HG02884 (cell line): ENCODE results near the gene DHRSX.
"Not testable (repeated sequence)": the region's sequence is repeated elsewhere in the genome, so short reads cannot be mapped to it uniquely, and the experiment has no call there.

ENCODE experiments used
- ATAC-seq: cut with Tn5 transposase; IDR thresholded peaks from one replicate; pipeline ENCODE4 v1.9.1; 2021; ENCODE audit warnings: mild to moderate bottlenecking, moderate library complexity; ENCODE audit not compliant: unreplicated experiment

Gene DHRSX

GRCh38 chrX:2520539-2520938, 19.8 kb upstream of the DHRSX start:
- ATAC-seq = no peak

- not testable (repeated sequence) for ATAC-seq
These were observed 18.9 kb upstream of the DHRSX start for GRCh38 chrX:2519638-2520037.

DNA sequence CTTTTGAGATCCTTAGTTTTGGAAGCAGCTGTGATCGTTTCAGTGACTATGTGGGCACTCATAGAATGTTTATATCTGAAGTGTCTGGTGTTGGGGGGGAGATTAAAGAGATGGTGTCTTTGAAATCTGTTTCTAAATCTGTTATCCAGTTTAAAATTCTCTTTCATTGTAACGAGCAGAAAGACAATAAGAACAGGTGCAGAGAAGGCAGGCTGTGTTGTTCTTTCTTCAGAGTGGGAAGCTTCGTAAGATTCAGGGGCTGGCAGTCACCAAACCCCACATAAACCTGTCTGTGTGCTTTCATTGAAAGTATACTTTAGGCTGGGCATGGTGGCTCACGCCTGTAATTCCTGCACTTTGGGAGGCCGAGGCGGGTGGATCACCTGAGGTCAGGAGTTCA, 16.3 kb upstream of the DHRSX start:
- ATAC-seq = no peak

DNA sequence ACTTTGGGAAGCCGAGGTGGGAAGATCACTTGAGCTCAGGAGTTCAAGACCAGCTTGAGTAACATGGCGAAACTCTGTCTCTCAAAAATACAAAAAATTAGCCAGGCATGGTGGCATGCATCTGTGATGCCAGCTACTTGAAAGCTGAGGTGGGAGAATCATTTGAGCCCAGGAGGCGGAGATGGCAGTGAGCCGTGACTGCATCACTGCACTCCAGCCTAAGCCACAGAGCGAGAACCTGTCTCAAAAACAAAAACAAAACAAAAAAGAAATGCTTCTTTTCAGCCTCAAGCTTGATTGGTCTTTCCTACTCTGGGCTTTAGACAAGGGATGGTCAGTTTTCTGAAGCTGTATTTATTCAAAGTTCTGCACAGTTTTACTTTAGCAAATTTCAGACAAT, 15.8 kb upstream of the DHRSX start:
- ATAC-seq = no peak

DNA sequence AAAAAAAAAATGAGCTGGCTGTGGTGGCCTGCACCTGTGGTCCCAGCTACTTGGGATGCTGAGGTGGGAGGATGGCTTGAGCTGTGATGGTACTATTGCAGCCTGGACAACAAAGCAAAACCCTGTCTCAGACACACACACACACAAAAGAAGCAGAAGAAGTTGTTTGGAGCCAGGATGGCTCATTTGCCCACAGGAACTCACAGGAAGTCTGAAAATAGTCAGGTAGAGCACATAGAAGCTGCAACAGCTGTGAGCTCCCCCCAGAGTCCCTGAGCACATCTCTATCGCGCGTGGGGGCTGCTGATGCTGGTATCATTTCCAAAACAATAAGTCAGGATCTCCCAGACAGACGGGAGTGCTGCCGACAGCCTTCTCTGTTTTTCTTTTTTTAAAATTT, 13.4 kb upstream of the DHRSX start:
- ATAC-seq = no peak

DNA sequence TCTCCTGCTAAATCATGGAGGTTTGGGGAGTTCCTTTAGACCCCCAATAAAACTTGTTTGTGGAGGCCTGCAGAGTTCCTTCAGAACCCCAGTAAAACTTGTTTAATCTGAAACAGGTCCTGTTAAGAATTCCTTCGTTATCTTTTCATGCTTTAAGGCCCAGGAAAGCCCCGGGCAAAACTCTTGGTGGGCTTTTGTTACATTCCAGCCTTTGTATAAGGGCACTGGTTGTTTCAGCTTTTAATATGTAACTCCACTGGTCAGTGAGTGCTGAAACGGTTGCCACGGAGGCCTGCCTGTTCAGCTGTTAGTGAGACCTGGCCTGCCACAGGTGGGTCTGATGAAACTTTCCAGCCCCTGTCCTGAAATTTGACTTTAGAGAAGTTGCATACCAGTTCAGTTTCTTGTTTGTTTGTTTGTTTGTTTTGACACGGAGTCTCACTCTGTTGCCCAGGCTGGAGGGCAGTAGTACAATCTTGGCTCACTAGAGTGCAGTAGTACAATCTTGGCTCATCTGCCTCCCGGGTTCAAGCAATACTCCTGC, 12.4 kb upstream of the DHRSX start:
- ATAC-seq = no peak

DNA sequence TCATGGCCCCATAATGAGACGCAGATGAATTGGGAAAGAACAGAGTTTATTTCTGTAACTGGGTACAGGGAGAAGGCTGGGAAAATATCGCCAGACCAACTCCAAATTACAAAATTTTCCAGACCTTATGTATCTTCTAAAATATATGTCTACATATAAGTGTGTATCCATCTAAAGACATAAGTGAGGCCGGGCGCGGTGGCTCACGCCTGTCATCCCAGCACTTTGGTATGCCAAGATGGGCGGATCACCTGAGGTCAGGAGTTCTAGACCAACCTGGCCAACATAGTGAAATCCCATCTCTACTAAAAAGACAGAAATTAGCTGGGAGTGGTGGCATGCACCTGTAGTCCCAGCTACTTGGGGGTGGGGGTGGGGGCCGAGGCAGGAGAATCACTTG, 11.7 kb upstream of the DHRSX start:
- ATAC-seq = no peak

DNA sequence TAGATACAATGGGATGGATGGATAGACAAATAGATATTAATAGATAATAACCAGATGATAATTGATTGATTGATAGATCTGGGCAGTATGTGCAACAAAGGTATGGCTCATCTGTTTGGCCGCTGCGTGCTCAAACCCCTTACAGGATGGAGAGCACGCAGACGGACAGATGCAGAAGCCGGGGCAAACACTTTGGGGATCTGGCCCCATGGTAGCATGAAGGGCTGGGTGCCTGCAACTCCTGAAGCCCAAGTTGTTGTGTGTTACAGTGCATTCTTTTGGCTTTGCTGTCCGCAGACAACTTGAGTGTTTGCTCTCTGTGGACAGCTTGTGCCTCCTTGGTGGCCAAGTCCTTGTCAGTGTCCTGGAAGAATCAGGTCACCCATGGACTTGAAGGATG, 10.6 kb upstream of the DHRSX start:
- ATAC-seq = no peak

- ATAC-seq = no peak
These were observed 8.0 kb upstream of the DHRSX start for GRCh38 chrX:2508648-2509335.

DNA sequence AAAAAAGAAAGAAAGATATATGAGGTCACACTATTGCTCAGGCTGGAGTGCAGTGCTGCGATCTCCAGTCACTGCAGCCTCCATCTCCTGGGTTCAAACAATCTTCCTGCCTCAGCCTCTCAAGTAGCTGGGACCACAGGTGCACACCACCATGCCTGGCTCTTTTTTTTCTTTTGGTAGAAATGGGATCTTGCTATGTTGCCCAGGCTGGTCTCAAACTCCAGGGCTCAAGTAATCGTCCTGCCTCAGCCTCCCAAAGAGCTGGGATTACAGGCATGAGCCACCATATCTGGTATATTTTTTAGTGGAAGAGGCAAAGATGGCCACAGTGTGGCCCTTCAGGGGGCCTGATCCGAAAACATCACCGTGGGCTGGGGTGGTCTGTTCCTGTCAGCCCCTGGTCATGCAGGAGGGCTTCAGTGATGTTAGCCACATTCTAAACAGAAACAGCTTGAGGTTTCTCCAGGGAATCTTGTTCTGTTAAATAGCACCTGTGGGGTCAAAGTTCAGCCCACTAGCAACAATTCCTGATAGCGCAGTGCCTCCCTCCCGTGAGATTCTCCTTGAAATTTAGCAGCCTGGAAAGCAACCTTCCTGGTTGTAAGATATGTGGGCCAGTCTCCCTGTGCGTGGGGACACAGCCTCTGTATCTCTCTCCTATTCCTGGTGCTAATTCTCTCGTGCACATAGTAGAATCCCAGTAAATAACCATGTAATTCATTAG, 7.3 kb upstream of the DHRSX start:
- ATAC-seq = no peak

- no peak for ATAC-seq
These were observed 6.4 kb upstream of the DHRSX start for GRCh38 chrX:2507196-2507595.

GRCh38 chrX:2505341-2505740, 4.6 kb upstream of the DHRSX start:
- not testable (repeated sequence) for ATAC-seq

DNA sequence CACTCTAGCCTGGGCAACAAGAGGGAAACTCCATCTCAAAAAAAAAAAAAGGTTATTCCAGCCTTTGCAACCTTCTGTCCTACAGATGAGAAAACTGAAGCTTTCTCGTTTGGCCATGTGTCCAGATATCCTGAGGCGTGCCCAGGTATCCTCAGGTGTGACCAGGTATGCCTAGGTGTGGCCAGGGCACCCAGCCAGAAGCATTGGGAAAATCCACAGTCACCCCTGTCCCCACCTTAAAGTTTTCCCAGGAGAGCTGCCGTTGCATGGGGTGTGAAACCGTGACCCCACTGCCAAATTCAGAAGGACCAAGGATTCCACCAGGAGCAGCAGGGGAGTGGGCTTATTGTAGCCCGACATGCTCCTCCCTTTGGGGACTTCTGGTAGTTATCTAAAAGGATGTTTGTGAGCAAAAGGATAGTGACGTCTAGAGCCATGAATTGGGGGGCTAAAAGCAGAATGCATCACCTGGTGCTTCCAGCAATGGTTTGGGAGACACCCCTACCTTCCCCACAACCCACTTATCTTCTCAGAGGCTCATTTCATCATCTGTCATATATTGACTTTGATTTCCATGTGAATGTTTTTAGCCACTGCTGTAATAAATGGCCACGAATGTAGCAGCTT, 4.0 kb upstream of the DHRSX start:
- no peak for ATAC-seq

DNA sequence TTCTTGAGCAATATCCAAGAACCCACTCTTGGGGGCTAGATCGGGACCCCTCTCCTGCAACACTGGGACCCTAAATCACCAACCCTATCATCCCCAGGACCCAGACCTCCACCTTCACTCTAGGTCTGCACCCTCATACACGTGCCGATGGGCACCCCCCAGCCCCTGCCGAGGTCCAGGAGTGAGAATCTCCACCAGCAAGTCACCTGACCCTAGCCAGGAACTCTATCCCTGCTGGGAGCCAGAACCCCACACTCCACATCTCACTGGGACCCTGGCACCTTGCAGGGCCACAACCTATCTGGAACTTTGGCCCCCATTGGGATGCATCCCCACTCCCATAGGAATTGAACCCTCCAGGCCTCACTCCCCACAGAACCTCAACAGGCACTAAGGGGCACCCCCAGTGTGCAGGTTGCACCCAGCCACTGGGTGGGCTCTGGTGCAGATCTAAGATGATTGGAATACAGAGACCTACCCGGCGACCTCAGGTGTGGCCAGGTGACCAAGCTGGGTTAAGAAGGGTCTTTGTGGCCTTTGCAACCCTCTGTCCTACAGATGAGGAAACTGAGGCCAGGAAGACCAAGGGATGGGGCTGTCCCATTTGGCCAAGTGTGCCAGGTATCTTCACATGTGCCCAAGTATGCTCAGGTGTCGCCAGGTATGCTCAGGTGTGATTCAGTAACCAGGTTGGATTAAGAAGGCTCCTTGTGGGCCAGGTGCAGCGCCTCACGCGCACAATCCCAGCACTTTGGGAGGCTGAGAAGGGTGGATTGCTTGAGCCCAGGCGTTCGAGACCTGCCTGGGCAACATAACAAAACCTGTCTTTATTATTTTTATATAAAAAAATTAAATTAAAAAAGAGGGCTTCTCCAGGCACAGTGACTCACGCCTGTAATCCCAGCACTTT, 3.1 kb upstream of the DHRSX start:
- ATAC-seq = no peak

- ATAC-seq = no peak
These were observed 2.1 kb upstream of the DHRSX start for GRCh38 chrX:2502668-2503519.

DNA sequence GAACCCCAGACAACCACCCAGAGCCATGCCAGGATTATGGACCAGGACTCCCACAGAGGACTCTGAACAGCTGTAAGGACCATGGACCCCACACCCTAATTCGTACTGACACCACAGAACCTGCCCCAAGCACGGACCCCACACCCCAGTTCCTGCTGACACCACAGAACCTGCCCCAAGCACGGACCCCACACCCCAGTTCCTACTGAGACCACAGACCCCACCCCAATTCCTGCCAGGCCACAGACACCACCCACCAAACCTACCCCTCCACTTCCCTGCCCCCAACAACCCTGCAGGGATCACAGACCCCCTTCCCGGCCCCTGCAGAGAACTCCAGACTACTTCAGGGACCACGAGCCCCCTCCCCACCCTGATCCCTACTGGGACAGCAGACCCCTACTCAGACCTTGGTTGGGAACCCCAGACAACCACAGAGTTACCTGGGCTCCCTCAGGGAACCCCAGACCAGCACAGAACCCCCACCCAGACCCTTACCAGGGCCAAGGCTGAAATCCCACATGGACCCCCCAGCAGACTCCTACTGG, 1.4 kb upstream of the DHRSX start:
- no peak for ATAC-seq

DNA sequence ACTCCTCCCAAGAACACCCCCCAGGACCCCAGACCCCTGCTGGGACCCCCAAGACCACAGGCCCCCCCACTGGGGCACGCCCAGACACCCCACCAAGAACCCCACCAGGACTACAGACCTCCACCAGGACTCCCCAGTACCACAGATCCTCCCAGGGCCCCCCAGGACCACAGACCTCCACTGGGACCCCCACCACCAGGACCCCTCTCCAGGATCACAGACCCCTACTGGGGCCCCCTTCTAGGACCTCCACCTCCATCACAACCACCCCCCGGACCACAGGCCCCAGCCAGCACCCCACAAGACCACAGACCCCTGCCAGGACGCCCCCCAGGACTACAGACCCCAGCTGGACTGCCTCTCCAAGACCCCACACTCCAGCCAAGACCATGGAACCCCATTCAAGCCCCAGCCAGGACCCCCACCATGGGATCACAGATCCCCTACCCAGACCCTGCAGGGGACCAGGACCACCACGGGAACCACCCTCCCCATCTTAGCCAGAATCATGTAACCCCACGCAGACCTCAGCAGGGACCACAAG, 855 bp upstream of the DHRSX start:
- ATAC-seq = no peak

DNA sequence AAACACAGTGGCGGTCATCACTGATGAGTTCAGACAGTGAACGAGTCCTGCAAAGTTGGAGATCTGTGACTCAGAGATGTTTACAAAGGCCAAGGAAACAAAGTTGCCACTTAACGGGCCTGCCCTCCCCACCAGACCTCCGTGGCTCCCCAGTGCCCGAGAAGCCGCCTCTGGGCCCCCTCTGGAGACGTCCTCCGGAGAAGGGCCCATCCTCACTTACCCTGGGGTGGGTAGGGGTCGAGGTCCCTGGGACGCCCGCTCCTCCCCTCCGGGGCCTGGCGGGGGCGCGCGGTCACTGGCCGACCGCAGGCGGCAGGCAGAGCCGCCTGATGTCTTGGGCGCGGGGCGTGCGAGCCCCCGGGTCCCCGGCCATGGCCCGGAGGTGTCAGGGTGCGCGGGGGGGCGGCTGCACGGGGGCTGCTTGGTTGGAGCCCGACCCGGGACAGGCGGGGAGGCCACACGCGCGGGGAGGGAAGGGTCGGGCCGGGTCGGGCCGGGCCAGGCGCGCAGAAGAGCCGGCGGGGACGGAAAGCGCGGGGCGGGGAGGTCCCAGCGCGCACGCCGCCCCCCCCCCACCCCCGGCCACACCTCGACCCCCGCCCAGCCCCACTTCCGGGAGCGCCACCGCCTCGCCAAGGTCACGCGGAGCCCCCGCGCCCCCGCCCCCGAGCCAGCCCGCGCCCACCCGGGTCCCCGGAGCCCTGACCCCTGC, 529 bp downstream of the DHRSX start:
- ATAC-seq = peak; percentile 36

GRCh38 chrX:2499507-2499906, 1.3 kb downstream of the DHRSX start:
- ATAC-seq = no peak
